ENCODE results near the gene OBP2A.

GRCh38 chr9:135573124-135573523 is 27.2 kb downstream of the OBP2A start:
- TF ChIP-seq, protein P1, sequence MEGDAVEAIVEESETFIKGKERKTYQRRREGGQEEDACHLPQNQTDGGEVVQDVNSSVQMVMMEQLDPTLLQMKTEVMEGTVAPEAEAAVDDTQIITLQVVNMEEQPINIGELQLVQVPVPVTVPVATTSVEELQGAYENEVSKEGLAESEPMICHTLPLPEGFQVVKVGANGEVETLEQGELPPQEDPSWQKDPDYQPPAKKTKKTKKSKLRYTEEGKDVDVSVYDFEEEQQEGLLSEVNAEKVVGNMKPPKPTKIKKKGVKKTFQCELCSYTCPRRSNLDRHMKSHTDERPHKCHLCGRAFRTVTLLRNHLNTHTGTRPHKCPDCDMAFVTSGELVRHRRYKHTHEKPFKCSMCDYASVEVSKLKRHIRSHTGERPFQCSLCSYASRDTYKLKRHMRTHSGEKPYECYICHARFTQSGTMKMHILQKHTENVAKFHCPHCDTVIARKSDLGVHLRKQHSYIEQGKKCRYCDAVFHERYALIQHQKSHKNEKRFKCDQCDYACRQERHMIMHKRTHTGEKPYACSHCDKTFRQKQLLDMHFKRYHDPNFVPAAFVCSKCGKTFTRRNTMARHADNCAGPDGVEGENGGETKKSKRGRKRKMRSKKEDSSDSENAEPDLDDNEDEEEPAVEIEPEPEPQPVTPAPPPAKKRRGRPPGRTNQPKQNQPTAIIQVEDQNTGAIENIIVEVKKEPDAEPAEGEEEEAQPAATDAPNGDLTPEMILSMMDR (IDR thresholded peaks at IDR 0.05): no peak
- no peak for TF ChIP-seq POLR2AphosphoS5 (IDR thresholded peaks at IDR 0.05)
